Adrenal gland (tissue), 12 donors: ENCODE results near the gene CARM1. TPM values are rescaled to one million over a fixed set of nuclear protein-coding genes. Genes with fewer than 3 reads are reported as not detected.

ENCODE experiments used
- DNase-seq, 7 donors: peaks; one replicate each; pipeline ENCODE4 v3.0.0-alpha.2; 2019 to 2020
- H3K27ac ChIP-seq, 5 donors: fragments of 200-600 bp; sonication (generic) in 4 of 5; 1 replicate in 3 of 5; 2 replicates in 2 of 5; pipeline versions ENCODE4 v1.5.1 to v1.8.0; 2016 to 2020; ENCODE audit warnings: mild to moderate bottlenecking in 1 of 5
- H3K27me3 ChIP-seq: fragments of 200-600 bp; 2 replicates; pipeline ENCODE4 v1.8.0; 2021
- H3K36me3 ChIP-seq, 2 donors: fragments of 200-600 bp; replicated peaks in 1 of 2; 1 replicate in 1 of 2; 2 replicates in 1 of 2; pipeline versions ENCODE4 v1.5.1 to v1.8.0; 2018 to 2022
- H3K4me1 ChIP-seq, 2 donors: fragments of 200-600 bp; replicated peaks in 1 of 2; 1 replicate in 1 of 2; 2 replicates in 1 of 2; pipeline versions ENCODE4 v1.5.1 to v1.8.0; 2018 to 2021
- H3K4me3 ChIP-seq, 4 donors: fragments of 200-600 bp; sonication (generic) in 3 of 4; one replicate each; pipeline ENCODE4 v1.5.1; 2016 to 2018
- H3K9me3 ChIP-seq, 3 donors: fragments of 200-600 bp; sonication (generic) in 1 of 3; replicated peaks in 1 of 3; 1 replicate in 2 of 3; 2 replicates in 1 of 3; pipeline versions ENCODE4 v1.5.1 to v1.8.0; 2016 to 2021
- POLR2A ChIP-seq, 2 donors: fragments of 450-650 bp; IDR thresholded peaks; one replicate each; pipeline ENCODE4 v1.6.1; 2017; ENCODE audit warnings: antibody characterized with exemption in 2 of 2, mild to moderate bottlenecking in 2 of 2, moderate library complexity in 1 of 2
- WGBS, 4 donors: extraction: QIAGEN DNeasy Blood & Tissue Kit in 2 of 4; methylation state at CpG; one replicate each; pipeline versions ENCODE4 v1.1.5 to v1.1.7; 2013 to 2017; 5-methylcytosine and 5-hydroxymethylcytosine counted together
- intact Hi-C, 2 donors: fragments of 100-400 bp; cut with DNase I; formaldehyde crosslinking; loops; one replicate each; pipeline versions ENCODE4 v1.14.1 to v1.15.0; 2022 to 2023
- polyA plus RNA-seq, 3 donors: library from polyadenylated mRNA; stranded (reverse); fragments of 200-250 nt in 2 of 3; fragments of 350-450 nt in 1 of 3; fragmentation: Illumina TruSeq in 1 of 3; extraction: RNeasy Lipid Tissue Mini Kit (QIAGEN cat#74804) in 1 of 3; gene quantifications; one replicate each; pipeline ENCODE4 v1.2.3, GENCODE V29; 2013 to 2014
- total RNA-seq, 9 donors: library from RNA; depleted of rRNA in 4 of 9; stranded (reverse); fragments of >200 nt in 4 of 9; fragments of 120-200 nt in 1 of 9; fragmentation: NEBNext Ultra II Directional in 1 of 9; extraction: Animal tissue kit (Norgen Biotek cat#: 25700) in 1 of 9; gene quantifications; one replicate each; pipeline versions ENCODE4 v1.1.0 to v1.2.4, GENCODE V29; 2013 to 2023
- TF ChIP-seq, protein P1 (sequence below), 6 experiments: fragments of 450-650 bp in 4 of 6; fragments of 200-600 bp in 2 of 6; sonication (generic) in 1 of 6; IDR thresholded peaks; 1 replicate in 5 of 6; 2 replicates in 1 of 6; pipeline versions ENCODE4 v1.5.1 to v1.8.0; 2016 to 2021; ENCODE audit warnings: antibody characterized with exemption in 6 of 6, mild to moderate bottlenecking in 2 of 6, moderate library complexity in 1 of 6
- donor health status: healthy with polysubstance abuse.
- donor health status: Bipolar disorder and iron deficiency.
- donor health status: DM: yes; HTN: yes; CAD: no.
- donor health status: DM: no; HTN: no; CAD: no.
- donor health status: DM: no; HTN: no; CAD: no.
- donor health status: DM: yes; HTN: yes; CAD: no.

The CARM1 gene
- total and polyA plus RNA-seq, 12 donors = 8.2 to 38.1 (median 21.6) TPM

DNA sequence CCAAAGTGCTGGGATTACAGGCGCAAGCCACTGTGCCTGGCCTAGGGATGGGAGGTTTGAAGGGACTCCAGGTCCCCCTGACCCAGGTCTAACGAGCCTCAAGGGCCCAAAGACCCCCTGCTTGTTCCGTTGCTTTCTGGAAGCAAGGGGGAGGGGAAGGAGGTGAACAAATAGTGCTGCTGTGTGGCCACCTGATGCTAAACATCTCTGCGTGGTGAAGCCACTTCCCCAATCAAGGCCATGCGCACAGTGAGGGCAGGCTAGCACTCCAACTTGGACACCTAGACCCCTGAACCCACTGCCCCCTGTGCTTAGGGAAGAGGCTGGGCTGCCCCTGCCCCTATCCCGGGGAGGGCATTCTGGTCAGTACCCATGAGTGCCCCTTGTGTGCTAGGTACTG is 24.0 kb downstream of the CARM1 start:
- Histone ChIP-seq H3K4me1 (peaks cover 11 to 25% of the 10 kb centered on the region in 2 donors), H3K9me3 (no peaks in the 10 kb centered on the region), H3K27me3 (no peaks in the 10 kb centered on the region), H3K4me3 (no peak overlapping the region), H3K36me3 (no peaks in the 10 kb centered on the region), H3K27ac (no peak overlapping the region)
- TF ChIP-seq POLR2A (IDR thresholded peaks at IDR 0.05) = no peak
- TF ChIP-seq, protein P1, sequence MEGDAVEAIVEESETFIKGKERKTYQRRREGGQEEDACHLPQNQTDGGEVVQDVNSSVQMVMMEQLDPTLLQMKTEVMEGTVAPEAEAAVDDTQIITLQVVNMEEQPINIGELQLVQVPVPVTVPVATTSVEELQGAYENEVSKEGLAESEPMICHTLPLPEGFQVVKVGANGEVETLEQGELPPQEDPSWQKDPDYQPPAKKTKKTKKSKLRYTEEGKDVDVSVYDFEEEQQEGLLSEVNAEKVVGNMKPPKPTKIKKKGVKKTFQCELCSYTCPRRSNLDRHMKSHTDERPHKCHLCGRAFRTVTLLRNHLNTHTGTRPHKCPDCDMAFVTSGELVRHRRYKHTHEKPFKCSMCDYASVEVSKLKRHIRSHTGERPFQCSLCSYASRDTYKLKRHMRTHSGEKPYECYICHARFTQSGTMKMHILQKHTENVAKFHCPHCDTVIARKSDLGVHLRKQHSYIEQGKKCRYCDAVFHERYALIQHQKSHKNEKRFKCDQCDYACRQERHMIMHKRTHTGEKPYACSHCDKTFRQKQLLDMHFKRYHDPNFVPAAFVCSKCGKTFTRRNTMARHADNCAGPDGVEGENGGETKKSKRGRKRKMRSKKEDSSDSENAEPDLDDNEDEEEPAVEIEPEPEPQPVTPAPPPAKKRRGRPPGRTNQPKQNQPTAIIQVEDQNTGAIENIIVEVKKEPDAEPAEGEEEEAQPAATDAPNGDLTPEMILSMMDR (IDR thresholded peaks at IDR 0.05) = no peak
- WGBS, 4 donors = 80 to 100% (median 80%) methylated on average over 1 to 6 of the region's 6 CpGs; no CpG with 5 or more reads in 1 of the 4 donors
- intact Hi-C loops = no loop called here
- no peak for DNase-seq

- Histone ChIP-seq H3K4me1 (peaks cover 11 to 25% of the 10 kb centered on the region in 2 donors), H3K27me3 (no peaks in the 10 kb centered on the region), H3K27ac (no peak overlapping the region), H3K36me3 (no peaks in the 10 kb centered on the region), H3K9me3 (no peaks in the 10 kb centered on the region), H3K4me3 (no peak overlapping the region)
- no peak for DNase-seq
- TF ChIP-seq POLR2A (IDR thresholded peaks at IDR 0.05) = no peak
- TF ChIP-seq, protein P1 (IDR thresholded peaks at IDR 0.05) = no peak
- 79 to 84% (median 81%) methylated on average over 6 to 12 of the region's 12 CpGs for WGBS, 4 donors
- intact Hi-C loops = no loop called here
Measured at GRCh38 chr19:10895920-10896319, 24.6 kb downstream of the CARM1 start.

GRCh38 chr19:10896851-10897526 is 25.6 kb downstream of the CARM1 start:
- H3K4me1 ChIP-seq = peaks cover 11 to 24% of the 10 kb centered on the region in 2 donors
- TF ChIP-seq, protein P1 (IDR thresholded peaks at IDR 0.05) = no peak
- no peak for TF ChIP-seq POLR2A (IDR thresholded peaks at IDR 0.05)
- no peaks in the 10 kb centered on the region for H3K9me3 ChIP-seq
- H3K27ac ChIP-seq = no peak overlapping the region
- H3K4me3 ChIP-seq = no peak overlapping the region
- no peaks in the 10 kb centered on the region for H3K36me3 ChIP-seq
- 33 to 46% (median 42%) methylated on average over 5 to 7 of the region's 7 CpGs for WGBS, 4 donors
- no peaks in the 10 kb centered on the region for H3K27me3 ChIP-seq
- DNase-seq = no peak
- intact Hi-C loops = no loop called here

DNA sequence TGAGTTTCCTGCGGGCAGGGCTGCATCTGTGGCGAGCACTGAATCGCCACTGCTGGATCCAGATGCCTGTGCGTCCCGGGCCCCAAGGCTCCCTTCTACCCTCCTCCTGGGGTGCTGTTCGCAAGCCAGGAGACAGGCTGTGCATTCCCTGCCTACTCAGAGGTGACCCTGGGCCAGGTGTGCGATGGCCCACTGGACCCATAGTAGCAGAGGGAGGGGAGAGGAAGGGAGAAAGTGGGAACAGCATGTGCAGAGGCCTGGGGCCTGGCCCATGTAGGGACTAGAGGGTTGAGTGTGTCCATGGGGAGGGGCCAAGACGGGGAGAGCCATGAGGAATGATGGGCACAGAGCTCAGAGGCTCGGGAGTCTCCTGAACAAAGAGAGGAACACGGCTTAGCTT is 27.3 kb downstream of the CARM1 start:
- intact Hi-C loops = no loop called here
- no peak for DNase-seq
- Histone ChIP-seq H3K36me3 (no peaks in the 10 kb centered on the region), H3K4me3 (no peak overlapping the region), H3K27ac (no peak overlapping the region), H3K9me3 (no peaks in the 10 kb centered on the region), H3K4me1 (peaks cover 12 to 24% of the 10 kb centered on the region in 2 donors), H3K27me3 (no peaks in the 10 kb centered on the region)
- whole genome bisulfite sequencing, 4 donors = 64 to 83% (median 74%) methylated on average over 4 to 10 of the region's 10 CpGs
- TF ChIP-seq, protein P1 (IDR thresholded peaks at IDR 0.05) = no peak
- TF ChIP-seq POLR2A (IDR thresholded peaks at IDR 0.05) = no peak
